Gastrocnemius medialis (tissue), 4 donors: ENCODE measurements around the gene OSGIN1.

Source experiments
- POLR2A ChIP-seq, 2 donors: fragments of 450-650 bp; IDR thresholded peaks; one replicate each; pipeline ENCODE4 v1.6.1; 2017; ENCODE audit warnings: antibody characterized with exemption in 2 of 2, mild to moderate bottlenecking in 2 of 2, moderate library complexity in 2 of 2
- TF ChIP-seq, protein P1 (sequence below), 5 experiments: fragments of 450-650 bp in 3 of 5; fragments of 200-600 bp in 2 of 5; sonication (generic) in 2 of 5; IDR thresholded peaks in 4 of 5; conservative IDR thresholded peaks in 1 of 5; 1 replicate in 4 of 5; 2 replicates in 1 of 5; pipeline ENCODE4 v1.5.1; 2016 to 2019; ENCODE audit warnings: antibody characterized with exemption in 5 of 5, mild to moderate bottlenecking in 3 of 5, moderate library complexity in 3 of 5

- no peak for TF ChIP-seq POLR2A (IDR thresholded peaks at IDR 0.05)
- TF ChIP-seq, protein P1, sequence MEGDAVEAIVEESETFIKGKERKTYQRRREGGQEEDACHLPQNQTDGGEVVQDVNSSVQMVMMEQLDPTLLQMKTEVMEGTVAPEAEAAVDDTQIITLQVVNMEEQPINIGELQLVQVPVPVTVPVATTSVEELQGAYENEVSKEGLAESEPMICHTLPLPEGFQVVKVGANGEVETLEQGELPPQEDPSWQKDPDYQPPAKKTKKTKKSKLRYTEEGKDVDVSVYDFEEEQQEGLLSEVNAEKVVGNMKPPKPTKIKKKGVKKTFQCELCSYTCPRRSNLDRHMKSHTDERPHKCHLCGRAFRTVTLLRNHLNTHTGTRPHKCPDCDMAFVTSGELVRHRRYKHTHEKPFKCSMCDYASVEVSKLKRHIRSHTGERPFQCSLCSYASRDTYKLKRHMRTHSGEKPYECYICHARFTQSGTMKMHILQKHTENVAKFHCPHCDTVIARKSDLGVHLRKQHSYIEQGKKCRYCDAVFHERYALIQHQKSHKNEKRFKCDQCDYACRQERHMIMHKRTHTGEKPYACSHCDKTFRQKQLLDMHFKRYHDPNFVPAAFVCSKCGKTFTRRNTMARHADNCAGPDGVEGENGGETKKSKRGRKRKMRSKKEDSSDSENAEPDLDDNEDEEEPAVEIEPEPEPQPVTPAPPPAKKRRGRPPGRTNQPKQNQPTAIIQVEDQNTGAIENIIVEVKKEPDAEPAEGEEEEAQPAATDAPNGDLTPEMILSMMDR (IDR thresholded peaks at IDR 0.05 in 4 of 5, conservative IDR thresholded peaks at IDR 0.05 in 1 of 5), result no peak
Measured at GRCh38 chr16:83937922-83938885, 14.8 kb upstream of the OSGIN1 start.
